Activated T-cell treated with anti-CD3 and anti-CD28 coated beads, Interleukin-2, amount 50 U/mL, for 1 hour (primary cell): ENCODE data around the gene RELT.

Experiments
- DNase-seq: peaks from one replicate; pipeline ENCODE4 v3.0.0-alpha.2; 2020

Gene RELT

GRCh38 chr11:73392108-73393010 is 16.2 kb downstream of the RELT start:
- no peak for DNase-seq

GRCh38 chr11:73393011-73393380 is 16.8 kb downstream of the RELT start:
- no peak for DNase-seq

- peak; percentile 70 for DNase-seq
These were observed 17.5 kb downstream of the RELT start for GRCh38 chr11:73393479-73394415.

- DNase-seq: no peak
These were observed 18.5 kb downstream of the RELT start for GRCh38 chr11:73394416-73395296.

- no peak for DNase-seq
These were observed 19.4 kb downstream of the RELT start for GRCh38 chr11:73395297-73396208.

GRCh38 chr11:73396251-73396930 is 20.2 kb downstream of the RELT start:
- DNase-seq: no peak

- DNase-seq: no peak
These were observed 20.8 kb downstream of the RELT start for GRCh38 chr11:73396985-73397384.

GRCh38 chr11:73397468-73398131 is 21.4 kb downstream of the RELT start:
- DNase-seq: peak; percentile 17

- DNase-seq: no peak
These were observed 21.9 kb downstream of the RELT start for GRCh38 chr11:73398132-73398526.

GRCh38 chr11:73398721-73399120 is 22.5 kb downstream of the RELT start:
- no peak for DNase-seq

- no peak for DNase-seq
These were observed 23.0 kb downstream of the RELT start for GRCh38 chr11:73399159-73399590.

GRCh38 chr11:73399636-73400035 is 23.4 kb downstream of the RELT start:
- DNase-seq: no peak

- DNase-seq: no peak
These were observed 24.1 kb downstream of the RELT start for GRCh38 chr11:73400293-73400692.

- DNase-seq: no peak
These were observed 25.2 kb downstream of the RELT start for GRCh38 chr11:73401217-73401923.

GRCh38 chr11:73401924-73402833 is 26.0 kb downstream of the RELT start:
- DNase-seq: no peak

GRCh38 chr11:73402834-73403185 is 26.6 kb downstream of the RELT start:
- DNase-seq: no peak

GRCh38 chr11:73403541-73403940 is 27.3 kb downstream of the RELT start:
- DNase-seq: no peak

GRCh38 chr11:73404048-73404447 is 27.8 kb downstream of the RELT start:
- no peak for DNase-seq
